ENCODE measurements around the gene FNDC3B. TPM values are rescaled to one million over a fixed set of nuclear protein-coding genes. Genes with fewer than 3 reads are reported as not detected.
"Not testable (repeated sequence)": the region's sequence is repeated elsewhere in the genome, so short reads cannot be mapped to it uniquely, and the experiment has no call there.

FNDC3B gene
- total RNA-seq, 1 donor from 2014 or later = 79.2 TPM

- no peak for DNase-seq (ENCODE audit: extremely low spot score, unreplicated experiment)
- no peak for TF ChIP-seq CTCF (conservative IDR thresholded peaks at IDR 0.05)
- Mint-ChIP-seq H3K4me3 (no peak overlapping the region), H3K27me3 (no peaks in the 10 kb centered on the region), H3K36me3 (peaks cover 3% of the 10 kb centered on the region), H3K27ac (no peak overlapping the region), H3K4me1 (ENCODE audit: unreplicated experiment) (no peaks in the 10 kb centered on the region), H3K9me3 (peaks cover 2% of the 10 kb centered on the region)
Measured at GRCh38 chr3:172235698-172236097, 196.3 kb downstream of the FNDC3B start.

GRCh38 chr3:172236771-172237742, 197.7 kb downstream of the FNDC3B start:
- peaks cover 16% of the 10 kb centered on the region for H3K36me3 Mint-ChIP-seq

GRCh38 chr3:172238188-172238587, 198.8 kb downstream of the FNDC3B start:
- Mint-ChIP-seq H3K27ac (no peak overlapping the region), H3K36me3 (peaks cover 22% of the 10 kb centered on the region)
- no peak for TF ChIP-seq CTCF (conservative IDR thresholded peaks at IDR 0.05)

More at GRCh38 chr3:172236771-172237742, 197.7 kb downstream of the FNDC3B start:
- Mint-ChIP-seq H3K27ac (no peak overlapping the region), H3K27me3 (no peaks in the 10 kb centered on the region), H3K4me1 (ENCODE audit: unreplicated experiment) (no peaks in the 10 kb centered on the region), H3K9me3 (peaks cover 13% of the 10 kb centered on the region), H3K4me3 (no peak overlapping the region)
- no peak for TF ChIP-seq CTCF (conservative IDR thresholded peaks at IDR 0.05)
- no peak for DNase-seq (ENCODE audit: extremely low spot score, unreplicated experiment)

GRCh38 chr3:172239218-172239790, 199.9 kb downstream of the FNDC3B start:
- Mint-ChIP-seq H3K4me1 (ENCODE audit: unreplicated experiment) (no peaks in the 10 kb centered on the region), H3K4me3 (no peak overlapping the region), H3K9me3 (peaks cover 18% of the 10 kb centered on the region), H3K27me3 (no peaks in the 10 kb centered on the region), H3K36me3 (peaks cover 32% of the 10 kb centered on the region), H3K27ac (no peak overlapping the region)
- DNase-seq (ENCODE audit: extremely low spot score, unreplicated experiment) = no peak
- TF ChIP-seq CTCF (conservative IDR thresholded peaks at IDR 0.05) = no peak

More at GRCh38 chr3:172238188-172238587, 198.8 kb downstream of the FNDC3B start:
- DNase-seq (ENCODE audit: extremely low spot score, unreplicated experiment) = no peak
- Mint-ChIP-seq H3K4me3 (no peak overlapping the region), H3K27me3 (no peaks in the 10 kb centered on the region), H3K9me3 (peaks cover 18% of the 10 kb centered on the region), H3K4me1 (ENCODE audit: unreplicated experiment) (no peaks in the 10 kb centered on the region)

- no peaks in the 10 kb centered on the region for H3K27me3 Mint-ChIP-seq
- no peak overlapping the region for H3K27ac Mint-ChIP-seq
- peaks cover 18% of the 10 kb centered on the region for H3K9me3 Mint-ChIP-seq
- no peaks in the 10 kb centered on the region for H3K4me1 Mint-ChIP-seq (ENCODE audit: unreplicated experiment)
- H3K4me3 Mint-ChIP-seq = no peak overlapping the region
- peaks cover 32% of the 10 kb centered on the region for H3K36me3 Mint-ChIP-seq
- DNase-seq (ENCODE audit: extremely low spot score, unreplicated experiment) = no peak
- no peak for TF ChIP-seq CTCF (conservative IDR thresholded peaks at IDR 0.05)
Measured at GRCh38 chr3:172241405-172241804, 202.0 kb downstream of the FNDC3B start.

GRCh38 chr3:172242471-172242870, 203.1 kb downstream of the FNDC3B start:
- H3K27ac Mint-ChIP-seq; H3K4me3 Mint-ChIP-seq; H3K4me1 Mint-ChIP-seq (ENCODE audit: unreplicated experiment); DNase-seq (ENCODE audit: extremely low spot score, unreplicated experiment); H3K27me3 Mint-ChIP-seq: not testable (repeated sequence)
- Mint-ChIP-seq H3K36me3 (peaks cover 37% of the 10 kb centered on the region), H3K9me3 (peaks cover 18% of the 10 kb centered on the region)

GRCh38 chr3:172243376-172243775, 204.0 kb downstream of the FNDC3B start:
- Mint-ChIP-seq H3K36me3 (peaks cover 43% of the 10 kb centered on the region), H3K9me3 (peaks cover 18% of the 10 kb centered on the region)
- not testable (repeated sequence) for H3K4me3 Mint-ChIP-seq; DNase-seq (ENCODE audit: extremely low spot score, unreplicated experiment); H3K27ac Mint-ChIP-seq; H3K4me1 Mint-ChIP-seq (ENCODE audit: unreplicated experiment); H3K27me3 Mint-ChIP-seq

All from type B pancreatic cell (in vitro differentiated cells).